NCI-H1092 (cell line): ENCODE measurements around the gene MIGA2.
"Not testable (repeated sequence)": the region's sequence is repeated elsewhere in the genome, so short reads cannot be mapped to it uniquely, and the experiment has no call there.

Experiments
- DNase-seq: peaks from one replicate; lab custom pipeline; 2025; lab: John Stamatoyannopoulos, UW

MIGA2 gene

GRCh38 chr9:129011170-129011569, 25.3 kb upstream of the MIGA2 start:
- no peak for DNase-seq

GRCh38 chr9:129011761-129012181, 24.7 kb upstream of the MIGA2 start:
- no peak for DNase-seq

DNA sequence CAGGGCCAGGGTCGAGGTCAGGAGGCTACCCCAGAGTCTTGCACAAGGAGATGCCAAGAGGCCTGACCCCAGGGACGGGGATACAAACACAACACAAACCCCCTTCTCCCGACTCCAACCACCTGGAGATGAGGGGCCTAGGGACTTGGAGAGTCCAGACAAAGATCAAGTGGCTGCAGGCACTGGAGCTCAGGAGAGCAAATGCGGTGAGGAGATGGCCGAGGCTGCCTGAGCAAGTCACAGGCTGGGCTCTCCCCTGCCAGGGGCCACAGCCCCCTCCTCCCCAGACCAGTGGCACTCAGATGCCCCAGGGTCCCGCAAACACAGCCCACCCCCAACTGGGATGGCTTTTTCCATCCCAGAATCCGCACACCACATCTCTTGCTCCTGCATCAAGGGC, 24.1 kb upstream of the MIGA2 start:
- DNase-seq = no peak

GRCh38 chr9:129012893-129013448, 23.5 kb upstream of the MIGA2 start:
- DNase-seq = no peak

GRCh38 chr9:129013674-129014073, 22.8 kb upstream of the MIGA2 start:
- DNase-seq = no peak

GRCh38 chr9:129014124-129014523, 22.3 kb upstream of the MIGA2 start:
- no peak for DNase-seq

DNA sequence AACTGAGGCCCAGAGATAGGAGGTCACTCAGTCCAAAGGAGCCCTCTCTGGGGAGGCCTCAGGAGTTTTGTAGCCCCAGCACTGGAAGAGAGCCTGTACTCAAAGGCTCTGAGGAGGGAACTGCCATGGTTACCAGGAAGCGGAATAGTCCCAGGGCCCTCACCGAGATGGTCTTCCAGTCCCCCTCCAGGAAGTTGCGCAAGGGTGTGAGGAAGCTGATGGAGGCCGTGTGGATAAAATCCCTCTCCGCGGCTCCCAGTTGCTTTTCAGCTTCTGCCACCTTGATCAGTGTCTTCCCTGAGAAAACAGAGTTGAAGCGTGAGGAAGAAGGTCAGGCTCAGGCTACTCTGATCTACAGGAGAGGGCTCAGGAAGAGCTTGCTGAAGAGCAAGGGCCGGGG, 21.8 kb upstream of the MIGA2 start:
- no peak for DNase-seq

DNA sequence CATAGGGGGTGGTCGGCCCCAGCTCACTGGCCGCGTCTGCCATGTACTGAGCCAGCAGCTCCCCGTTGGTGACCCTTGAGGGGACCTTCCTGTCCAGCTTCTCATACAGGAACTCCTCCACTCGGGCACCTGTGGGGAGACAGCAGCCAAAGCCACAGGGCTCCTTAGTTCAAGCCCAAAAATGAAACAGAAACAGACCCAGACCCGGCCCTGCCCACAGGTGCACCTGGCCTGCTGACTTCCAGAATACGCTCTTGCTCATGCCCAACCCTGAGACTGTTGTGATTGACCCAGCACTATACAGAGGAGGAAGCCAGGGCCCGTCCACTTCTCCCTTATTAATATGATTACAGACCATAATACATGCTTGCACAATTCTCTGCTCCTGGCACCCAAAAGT, 15.3 kb upstream of the MIGA2 start:
- no peak for DNase-seq

DNA sequence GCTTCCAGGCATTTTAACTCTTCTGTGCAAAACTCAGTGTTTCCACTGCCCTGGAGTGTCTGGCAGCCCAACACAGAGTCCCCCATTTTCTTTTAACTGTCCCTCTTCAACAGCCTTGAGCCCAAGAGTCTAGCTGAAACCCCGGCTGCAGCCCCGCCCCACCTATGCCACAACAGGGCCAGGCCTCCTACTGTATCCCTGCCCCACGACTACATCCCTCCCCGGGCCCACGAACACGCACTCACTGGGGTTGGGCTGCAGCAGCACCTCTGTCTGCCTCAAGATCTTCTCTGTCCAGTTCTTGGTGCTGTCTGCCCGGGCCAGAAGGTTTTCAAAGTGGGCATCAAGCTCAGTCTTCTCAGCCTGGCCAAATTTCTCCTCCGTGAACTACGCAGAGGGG, 14.4 kb upstream of the MIGA2 start:
- DNase-seq = no peak

DNA sequence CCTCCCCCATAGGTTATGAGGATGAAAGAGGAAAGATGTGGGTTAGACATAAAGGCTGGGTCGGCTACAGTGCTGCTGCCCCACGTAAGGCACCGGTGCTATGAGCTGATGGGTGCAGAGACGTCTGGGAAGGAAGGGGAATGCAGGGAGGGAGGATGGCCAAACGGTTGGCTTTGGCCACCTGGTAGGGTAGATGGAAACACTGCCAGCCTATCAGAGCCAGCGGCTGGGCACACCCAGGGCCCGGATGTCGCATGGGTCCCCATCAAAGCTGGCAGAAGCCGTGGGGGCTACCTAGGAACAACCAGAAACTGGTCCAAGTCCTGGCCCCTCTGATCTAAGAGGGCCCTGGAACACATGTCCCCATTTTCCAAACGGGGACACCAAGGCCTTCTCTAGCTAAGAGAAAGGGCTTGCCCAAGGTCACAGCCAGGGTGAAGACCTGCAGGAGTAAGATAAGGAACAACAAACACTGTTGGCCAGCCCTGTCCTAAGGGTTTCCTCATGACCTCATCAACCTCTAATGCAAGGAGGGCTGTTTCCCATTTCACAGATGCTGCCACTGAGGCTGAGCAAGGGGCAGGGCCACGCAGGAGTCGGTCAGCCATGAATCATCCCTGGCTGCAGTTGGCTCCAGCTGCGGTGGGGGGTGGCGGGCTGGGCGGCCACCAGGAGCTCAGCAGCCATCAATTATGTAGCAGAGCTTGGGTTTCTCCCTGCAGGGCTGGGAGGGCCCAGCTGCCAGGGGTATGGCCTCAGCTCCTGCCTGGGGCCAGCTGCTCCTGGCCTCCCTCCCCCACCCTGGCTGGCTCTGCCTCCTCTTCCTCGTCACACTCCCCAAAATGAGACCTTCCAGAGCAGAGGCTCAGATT, 13.2 kb upstream of the MIGA2 start:
- no peak for DNase-seq

DNA sequence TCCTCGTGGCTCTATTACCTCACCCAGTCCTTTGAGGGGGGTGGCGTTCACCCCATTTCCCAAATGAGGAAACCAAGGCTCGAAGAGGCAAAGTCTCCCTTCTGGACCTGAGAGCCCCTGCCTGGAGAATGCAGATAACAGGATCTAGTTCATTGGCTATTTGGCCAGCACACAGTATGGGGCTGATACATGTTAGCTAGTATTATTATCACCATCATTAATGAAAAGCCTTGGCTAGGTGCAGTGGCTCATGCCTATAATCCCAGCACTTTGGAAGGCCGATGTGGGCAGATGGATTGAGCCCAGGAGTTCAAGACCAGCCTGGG, 12.6 kb upstream of the MIGA2 start:
- no peak for DNase-seq

DNA sequence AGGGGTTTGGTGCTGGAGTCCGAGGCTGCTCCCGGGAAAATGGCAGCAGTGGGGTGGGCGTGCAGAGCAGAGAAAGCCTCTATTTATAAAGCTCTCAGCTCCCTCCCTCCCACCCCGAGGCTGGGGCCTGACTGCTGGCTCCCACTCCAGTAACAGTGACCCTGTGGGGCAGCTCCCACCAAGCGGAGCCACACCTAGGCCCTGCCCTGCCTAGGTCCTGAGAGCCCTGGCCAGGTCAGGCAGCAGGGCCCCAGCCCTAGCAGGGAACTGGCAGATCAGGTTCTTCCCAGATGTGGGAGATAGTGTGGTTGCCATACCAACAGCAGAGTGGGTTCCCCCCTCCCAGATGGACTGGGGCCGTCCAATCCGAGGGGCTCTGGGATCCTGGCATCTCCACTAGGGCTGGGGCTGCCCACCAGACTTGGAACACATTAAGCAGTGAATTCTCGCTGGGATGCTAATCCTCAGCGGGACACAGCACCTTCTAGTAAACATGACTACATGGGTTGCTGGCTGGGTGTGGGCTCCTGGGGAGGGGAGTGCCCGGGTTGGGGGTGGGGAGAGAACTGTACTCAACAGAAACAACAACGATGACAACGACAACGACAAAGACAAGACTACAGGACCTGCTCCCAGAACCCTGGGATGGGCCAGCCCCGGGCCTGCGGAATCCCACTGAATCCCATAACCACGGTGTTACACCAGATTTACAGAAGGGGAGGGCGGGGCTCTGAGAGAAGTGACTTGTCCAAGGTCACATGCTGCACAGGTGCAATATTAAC, 9.8 kb upstream of the MIGA2 start:
- DNase-seq = no peak

DNA sequence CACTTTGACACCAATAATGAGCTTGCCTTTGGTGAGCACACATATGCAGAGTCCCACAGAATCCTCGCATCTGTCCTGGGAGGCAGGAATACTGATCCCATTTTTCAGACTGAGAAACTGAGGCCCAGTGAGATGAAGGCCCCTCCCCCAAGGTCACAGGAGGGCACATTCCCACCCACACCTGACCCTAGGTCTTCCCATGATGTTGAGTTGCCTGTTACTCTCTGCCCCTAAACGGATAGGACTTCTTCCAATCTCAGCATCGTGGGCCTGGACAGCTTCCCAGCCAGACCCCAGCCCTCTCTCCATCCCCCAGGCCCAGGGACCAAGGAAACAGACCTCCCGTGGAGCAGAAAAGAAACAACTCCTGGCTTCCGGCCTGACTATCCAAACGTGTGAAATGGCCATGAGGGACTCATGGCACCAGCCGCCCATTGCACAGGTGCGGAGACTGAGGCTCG, 9.2 kb upstream of the MIGA2 start:
- no peak for DNase-seq

- peak; percentile 56 for DNase-seq
Measured at GRCh38 chr9:129027685-129028191, 8.7 kb upstream of the MIGA2 start.

- DNase-seq = peak; percentile 73
Measured at GRCh38 chr9:129028192-129028966, 8.0 kb upstream of the MIGA2 start, which contains the start of gene SH3GLB2. TSS of gene SH3GLB2 (minus strand) at chr9:129028331. CDS start at chr9:129028154, 177 bp downstream.

GRCh38 chr9:129030191-129030590, 6.2 kb upstream of the MIGA2 start:
- no peak for DNase-seq

DNA sequence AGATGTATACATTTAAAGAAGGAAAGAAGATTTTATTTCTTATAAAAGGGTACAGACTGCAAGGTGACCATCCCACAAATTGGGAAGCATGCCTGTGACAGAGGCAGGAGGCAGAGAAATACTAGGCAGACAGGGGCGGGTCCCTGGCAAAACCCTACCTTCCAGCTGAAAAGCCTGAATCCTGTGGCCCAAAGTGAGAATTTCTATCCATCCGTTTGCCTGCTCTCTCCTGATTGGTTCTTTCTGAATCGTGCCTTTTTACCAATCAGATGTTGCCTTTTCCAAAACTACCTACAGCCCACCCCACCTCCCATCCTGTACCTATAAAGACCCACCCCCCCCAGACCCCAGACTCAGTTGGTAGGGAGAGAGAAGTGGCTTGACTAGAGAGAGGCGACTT, 4.9 kb upstream of the MIGA2 start:
- DNase-seq = no peak

- DNase-seq = no peak
Measured at GRCh38 chr9:129032541-129033159, 3.8 kb upstream of the MIGA2 start.

- no peak for DNase-seq
Measured at GRCh38 chr9:129033216-129033615, 3.2 kb upstream of the MIGA2 start.

DNA sequence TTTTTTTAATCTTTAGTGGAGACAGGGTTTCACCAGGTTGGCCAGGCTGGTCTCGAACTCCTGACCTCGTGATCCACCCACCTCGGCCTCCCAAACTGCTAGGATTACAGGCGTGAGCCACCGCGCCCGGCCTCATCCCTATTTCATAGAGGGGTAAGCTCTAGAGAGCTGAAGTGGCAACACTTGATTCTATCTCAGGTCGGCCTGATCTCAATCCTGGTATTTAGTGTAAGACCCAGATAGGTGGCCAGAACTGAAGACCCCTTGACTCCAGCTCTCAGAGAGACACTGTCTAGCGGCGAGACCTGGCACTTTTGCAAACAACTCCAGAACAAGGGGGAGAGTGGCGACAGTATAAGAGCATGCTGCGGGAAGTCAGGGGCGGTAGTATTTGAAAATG, 588 bp upstream of the MIGA2 start:
- not testable (repeated sequence) for DNase-seq
